Measurements from ENCODE around the gene STRIP1. TPM values are rescaled to one million over a fixed set of nuclear protein-coding genes. Genes with fewer than 3 reads are reported as not detected.

The STRIP1 gene
- total and polyA plus RNA-seq, 10 of the 15 experiments (the other 5 are each of a cell fraction or from before 2014, with no cell fraction given), result 6.3 to 26.6 (median 18.0) TPM

GRCh38 chr1:110070671-110071242, 36.3 kb downstream of the STRIP1 start, which contains the start of gene ALX3:
ALX3 (minus strand) TSS chr1:110070672; CDS start chr1:110070612, 60 bp downstream.
- no peaks in the 10 kb centered on the region for H3K9me3 ChIP-seq (replicated peaks; ENCODE audit: control insufficient read depth, insufficient read depth, low read length)
- ATAC-seq (no peak), DNase-seq (ENCODE audit: low read depth, low spot score) (no peak), FAIRE-seq (no peak)
- no peak within 1 kb of the TSS for H2AFZ ChIP-seq (ENCODE audit: control insufficient read depth, low read depth, low read length)
- H4K20me1 ChIP-seq (ENCODE audit: control insufficient read depth, insufficient read depth), result peaks cover 3% of the 10 kb centered on the region
- H3K36me3 ChIP-seq (ENCODE audit: control insufficient read depth in 2 of 2, insufficient read depth in 2 of 2, low read length in 1 of 2), result no peaks in the 10 kb centered on the region
- no peak within 1 kb of the TSS for H3K9ac ChIP-seq (ENCODE audit: control insufficient read depth, insufficient read depth, low read length)
- no peaks in the 10 kb centered on the region for H3K4me1 ChIP-seq (ENCODE audit: control insufficient read depth, insufficient read depth, low read length)
- no peak within 1 kb of the TSS for H3K27ac ChIP-seq (ENCODE audit: control insufficient read depth, insufficient read depth)
- in situ Hi-C loops (cut with MboI), result no loop called here
- no TSS peak for BruUV-seq (replicated peaks)
- no peaks in the 10 kb centered on the region for H3K79me2 ChIP-seq (ENCODE audit: control insufficient read depth, insufficient read depth, low read length)
- no peak within 1 kb of the TSS for H3K4me3 ChIP-seq
- RAD21 ChIA-PET (ENCODE audit: unreplicated experiment), result no interaction called here
- peaks cover 28 to 36% of the 10 kb centered on the region in 2 experiments for H3K27me3 ChIP-seq (replicated peaks in 1 of 2; ENCODE audit: control insufficient read depth in 2 of 2, insufficient read depth in 2 of 2, low read length in 1 of 2)
- CTCF ChIA-PET, result interaction anchor here (0.9 to 1.4 kb wide), 3 partner anchors 8 to 33 kb away, joined by 3 to 8 read pairs (median 3); no protein-coding TSS in a partner anchor
- H3K4me2 ChIP-seq (ENCODE audit: control insufficient read depth, insufficient read depth), result no peak within 1 kb of the TSS
- intact Hi-C loops (cut with micrococcal nuclease; ENCODE audit: unreplicated experiment), result no loop called here
- no peak for TF ChIP-seq YBX1 (IDR thresholded peaks at IDR 0.05)
- no peak for TF ChIP-seq CBX5 (IDR thresholded peaks at IDR 0.05; ENCODE audit: low read depth)
- no peak for TF ChIP-seq E2F4 (IDR thresholded peaks at IDR 0.05; ENCODE audit: low read depth, low read length)
- no peak for TF ChIP-seq EP300 (IDR thresholded peaks at IDR 0.05; ENCODE audit: borderline replicate concordance in 1 of 2, control insufficient read depth in 1 of 2, low read depth in 2 of 2, low read length in 2 of 2)
- no peak for TF ChIP-seq HDAC6 (IDR thresholded peaks at IDR 0.05; ENCODE audit: unreplicated experiment)
- no peak for TF ChIP-seq E2F8 (IDR thresholded peaks at IDR 0.05; ENCODE audit: low read depth, partially characterized antibody)
- TF ChIP-seq EZH2 (IDR thresholded peaks at IDR 0.05; ENCODE audit: borderline replicate concordance, control insufficient read depth, low read depth, low read length), result no peak
- no peak for TF ChIP-seq SKIL (IDR thresholded peaks at IDR 0.05; ENCODE audit: low read depth, poor library complexity, severe bottlenecking)
- TF ChIP-seq CBX3 (IDR thresholded peaks at IDR 0.05; ENCODE audit: borderline replicate concordance, low read depth), result no peak
- SMC1A ChIA-PET (ENCODE audit: uncharacterized antibody, unreplicated experiment), result no interaction called here
- WGBS (ENCODE audit: insufficient coverage, insufficient replicate concordance, low lambda C conversion rate, missing lambda C conversion rate), result 36% methylated on average over 4 of the region's 27 CpGs
- POLR2A ChIA-PET, result interaction anchor here (0.7 kb wide), 1 partner anchor 11 kb away, joined by 3 read pairs; no protein-coding TSS in a partner anchor
